GM19328 (cell line): ENCODE results near the gene MBP.
"Not testable (repeated sequence)": the region's sequence is repeated elsewhere in the genome, so short reads cannot be mapped to it uniquely, and the experiment has no call there.

Source experiments
- ATAC-seq: cut with Tn5 transposase; IDR thresholded peaks from one replicate; pipeline ENCODE4 v1.9.1; 2021; ENCODE audit warnings: mild to moderate bottlenecking, moderate library complexity; ENCODE audit not compliant: unreplicated experiment

The MBP gene

DNA sequence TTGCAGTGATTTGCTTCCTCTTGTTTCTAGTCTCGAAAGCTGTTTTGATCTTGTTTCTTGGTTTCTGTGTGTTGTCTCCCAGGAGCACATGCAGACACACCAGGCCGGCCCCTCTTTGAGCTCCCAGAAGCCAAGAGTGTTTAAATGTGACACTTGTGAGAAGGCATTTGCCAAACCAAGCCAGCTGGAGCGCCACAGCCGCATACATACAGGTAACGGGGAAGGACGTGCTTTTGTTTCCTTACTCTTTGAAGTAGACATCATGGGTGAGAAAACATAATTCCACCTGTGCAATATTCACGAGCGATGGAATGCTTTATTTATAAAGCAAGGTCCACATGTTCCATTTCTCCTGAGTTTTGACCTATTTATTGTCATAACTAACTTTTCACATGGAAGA lies 173.0 kb downstream of the MBP start:
- ATAC-seq = no peak

DNA sequence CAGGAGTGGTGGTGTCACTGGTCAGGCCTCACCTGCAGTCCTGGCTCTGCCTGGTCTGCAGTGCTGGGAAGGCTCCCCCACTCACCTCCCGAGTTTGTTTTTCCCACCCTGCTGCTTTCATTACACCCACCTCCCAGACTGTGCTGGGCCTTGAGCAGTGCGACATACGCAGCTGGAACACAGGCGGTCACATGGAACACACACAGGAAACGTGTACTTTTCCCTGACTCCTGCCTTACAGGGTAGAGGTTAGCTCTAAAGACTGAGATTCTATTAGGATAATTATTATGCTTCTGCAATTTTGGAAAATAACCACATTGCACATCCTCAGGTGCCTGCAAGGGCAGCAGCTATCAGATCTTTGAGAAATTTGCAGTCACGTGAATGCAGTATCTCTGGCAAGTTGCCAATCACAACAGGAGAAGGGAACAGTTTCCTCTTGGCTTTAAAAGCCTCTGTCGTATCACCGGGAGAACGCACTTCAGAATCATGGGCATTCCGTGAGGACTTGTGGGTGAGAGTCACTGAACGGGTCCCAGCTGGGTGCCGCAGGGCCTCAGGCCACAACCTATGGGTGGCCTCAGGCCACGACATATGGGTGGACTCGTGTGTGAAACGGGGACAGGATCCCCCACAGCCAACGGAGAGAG lies 173.8 kb downstream of the MBP start:
- ATAC-seq = no peak

DNA sequence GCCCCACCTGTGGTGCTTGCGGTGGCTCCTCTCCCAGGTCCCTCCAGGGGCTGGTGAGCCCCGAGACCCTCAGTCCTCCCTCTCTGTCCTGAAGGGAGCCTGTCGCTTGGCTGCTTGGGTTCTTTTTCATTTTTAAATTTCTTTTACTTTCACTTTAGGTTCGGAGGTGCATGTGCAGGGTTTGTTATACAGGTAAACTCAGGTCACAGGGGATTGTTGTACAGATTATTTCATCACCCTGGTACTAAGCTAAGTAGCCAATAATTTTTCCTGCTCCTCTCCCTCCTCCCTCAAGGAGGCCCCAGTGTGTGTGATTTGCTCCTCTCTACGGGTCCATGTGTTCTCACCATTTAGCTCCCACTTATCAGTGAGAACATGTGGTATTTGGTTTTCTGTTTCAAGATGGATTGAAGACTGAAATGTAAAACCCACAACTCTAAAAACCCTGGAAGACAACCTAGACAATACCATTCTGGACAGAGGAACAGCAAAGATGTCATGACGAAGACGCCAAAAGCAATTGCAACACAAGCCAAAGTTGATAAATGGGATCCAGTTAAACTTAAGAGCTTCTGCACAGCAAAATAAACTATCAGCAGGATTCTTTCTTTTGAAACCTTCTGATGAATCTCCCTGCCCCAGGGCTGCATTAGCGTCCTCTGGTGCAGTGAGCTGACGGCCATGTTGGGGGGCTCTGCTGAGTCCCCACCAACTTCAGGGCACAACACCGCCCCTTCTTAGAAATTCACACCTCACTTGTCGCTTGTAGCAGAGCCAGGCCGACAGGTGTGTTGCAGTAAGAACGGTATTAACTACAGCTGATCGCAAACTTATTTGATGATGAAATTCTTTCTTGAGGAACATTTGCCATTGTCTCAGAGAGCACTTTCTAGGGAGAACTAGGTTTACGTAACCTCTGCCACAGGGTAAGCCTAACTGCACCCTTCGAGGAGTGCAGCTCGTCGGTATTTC lies 174.9 kb downstream of the MBP start:
- ATAC-seq = no peak

DNA sequence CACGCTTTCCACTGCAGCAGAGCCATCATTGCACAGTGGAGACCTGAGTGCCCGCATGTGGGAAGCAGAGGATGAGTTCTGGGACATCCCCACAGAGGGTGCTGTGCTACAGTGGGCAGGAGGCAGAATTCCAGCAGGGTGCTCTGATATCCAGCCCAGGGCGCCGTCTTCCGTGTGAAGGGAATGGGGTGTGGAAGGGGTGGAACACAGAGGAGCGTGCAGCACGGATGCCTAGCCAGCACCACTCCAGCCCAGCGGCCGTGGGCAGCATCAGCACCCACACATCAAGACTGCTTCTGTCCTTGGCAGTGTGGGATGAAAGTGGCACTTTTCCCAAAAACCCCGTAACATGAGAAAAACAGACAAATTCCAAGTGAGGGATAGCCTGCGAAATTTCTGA lies 175.9 kb downstream of the MBP start:
- no peak for ATAC-seq

DNA sequence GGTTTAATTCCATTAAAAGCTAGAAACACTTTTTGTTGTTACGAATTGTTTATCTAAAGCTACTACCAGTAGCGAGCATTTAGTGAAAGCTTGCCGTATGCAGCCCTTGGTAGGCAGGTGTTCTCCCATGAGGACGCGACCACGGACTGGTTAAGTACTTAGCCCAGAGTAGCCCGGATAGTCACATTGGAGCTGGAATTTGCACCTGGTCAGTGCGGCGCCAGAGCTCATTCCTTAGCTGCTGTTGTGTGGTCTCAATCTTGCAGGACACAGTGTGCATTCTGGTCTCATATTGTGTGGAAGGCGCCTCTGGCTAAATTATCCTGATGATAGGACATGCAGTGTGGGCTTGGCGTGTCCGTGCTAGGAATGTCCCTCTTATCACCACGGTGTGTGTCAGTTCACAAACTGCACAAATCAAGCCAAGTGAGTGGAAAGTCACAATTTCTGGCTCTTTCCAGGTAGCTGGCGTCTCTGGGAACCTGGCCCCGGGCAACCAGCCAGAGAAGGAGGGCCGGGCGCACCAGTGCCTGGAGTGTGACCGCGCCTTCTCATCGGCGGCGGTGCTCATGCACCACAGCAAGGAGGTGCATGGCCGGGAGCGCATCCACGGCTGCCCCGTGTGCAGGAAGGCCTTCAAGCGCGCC lies 176.9 kb downstream of the MBP start:
- no peak for ATAC-seq

DNA sequence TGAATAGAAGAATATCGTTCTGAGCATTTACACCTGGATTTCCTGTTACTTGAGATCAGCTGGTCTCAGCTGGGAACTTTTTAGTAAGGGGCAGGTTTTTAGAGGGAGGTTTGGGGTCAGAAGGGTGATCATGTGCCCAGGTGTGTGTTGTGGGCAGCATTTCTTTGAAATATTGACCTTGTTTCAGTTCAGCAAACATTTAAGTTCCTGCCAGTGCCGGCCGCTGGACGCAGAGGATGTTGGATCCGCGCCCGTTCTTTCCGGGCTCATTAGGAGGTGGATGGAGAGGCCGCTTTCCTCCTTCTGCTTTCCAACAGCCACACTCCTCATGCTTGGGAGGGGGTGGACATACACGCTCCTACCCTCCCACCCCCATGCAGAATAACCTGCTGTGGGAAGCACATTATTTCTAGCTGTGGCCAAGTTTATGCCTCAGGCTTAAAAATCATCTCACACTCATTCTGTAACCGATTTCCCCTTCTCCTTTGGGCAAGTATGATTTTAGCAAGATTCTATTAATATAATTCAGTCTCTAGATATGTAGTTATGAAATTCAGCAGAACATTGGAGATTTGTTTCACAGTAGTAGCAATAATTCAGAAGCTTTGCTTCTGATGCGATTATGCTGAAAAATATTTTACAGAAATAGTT lies 178.9 kb downstream of the MBP start:
- no peak for ATAC-seq

DNA sequence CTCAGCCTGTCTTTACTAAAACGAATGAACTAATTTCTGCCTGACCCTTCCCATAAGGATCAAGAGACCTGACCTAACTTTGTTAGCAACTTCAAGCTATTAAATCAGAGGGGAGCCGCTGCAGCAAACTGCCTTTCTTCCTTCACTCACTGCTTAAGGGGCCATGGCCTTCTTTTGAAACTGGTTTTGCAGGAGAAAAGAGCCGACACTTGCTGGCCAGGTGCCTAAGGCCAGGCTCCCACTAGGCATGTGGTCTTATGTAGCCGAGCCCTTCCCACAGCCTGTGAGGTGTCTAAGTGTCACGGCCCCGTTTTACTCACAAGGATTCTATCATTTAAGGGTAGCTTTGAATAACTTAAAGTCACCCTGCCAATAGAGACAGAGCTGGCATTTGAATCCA lies 179.4 kb downstream of the MBP start:
- no peak for ATAC-seq

DNA sequence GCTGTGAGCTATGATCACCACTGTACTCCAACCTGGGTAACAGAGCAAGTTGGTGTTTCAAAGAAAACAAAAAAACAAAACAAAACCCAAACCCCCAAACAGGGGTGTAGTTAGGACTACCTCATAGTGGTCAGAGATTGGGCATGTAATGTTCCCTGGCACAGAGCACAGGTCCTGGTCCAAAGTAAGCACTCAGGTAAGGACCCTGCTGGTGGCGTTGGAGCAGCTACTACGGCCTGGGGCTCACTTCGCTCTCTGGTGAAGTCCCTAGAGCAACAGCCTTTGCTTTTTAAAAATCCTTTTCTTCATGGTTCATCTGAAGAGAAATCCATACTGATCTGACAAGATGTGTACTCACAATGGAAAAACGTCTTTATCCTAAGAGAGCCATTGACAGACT lies 179.8 kb downstream of the MBP start:
- ATAC-seq = no peak

DNA sequence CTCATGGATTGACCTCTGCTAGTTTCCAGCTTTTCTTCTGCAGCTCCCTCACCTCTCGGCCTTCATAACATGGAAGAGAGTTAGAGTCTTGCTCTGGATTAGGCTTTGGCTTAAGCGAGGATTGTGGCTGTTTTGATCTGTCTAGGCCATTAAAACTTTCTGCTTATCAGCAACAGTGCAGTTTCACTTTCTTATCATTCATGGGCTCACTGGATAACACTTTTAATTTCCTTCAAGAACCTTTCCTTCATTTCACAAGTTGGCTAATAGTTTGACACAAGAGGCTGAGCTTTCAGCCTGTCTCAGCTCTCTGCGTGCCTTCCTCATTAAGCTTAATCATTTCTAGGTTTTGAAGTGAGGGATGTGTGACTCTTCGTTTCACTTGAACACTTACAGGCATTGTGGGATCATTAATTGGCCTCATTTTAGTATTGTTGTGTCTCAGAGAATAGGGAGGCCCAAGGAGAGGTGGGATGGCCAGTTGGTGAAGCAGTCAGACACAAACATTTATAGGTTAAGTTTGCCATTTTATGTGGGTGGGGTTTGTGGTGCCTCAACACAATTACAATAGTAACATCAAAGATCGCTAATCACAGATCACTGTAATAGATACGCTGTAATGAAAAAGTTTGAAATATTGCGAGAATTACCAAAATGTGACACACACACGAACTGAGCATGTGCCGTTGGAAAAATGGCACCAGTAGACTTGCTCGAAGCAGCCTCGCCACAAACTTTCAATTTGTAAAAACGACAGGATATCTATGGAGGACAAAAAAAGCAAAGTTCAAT lies 180.9 kb downstream of the MBP start:
- ATAC-seq = no peak

DNA sequence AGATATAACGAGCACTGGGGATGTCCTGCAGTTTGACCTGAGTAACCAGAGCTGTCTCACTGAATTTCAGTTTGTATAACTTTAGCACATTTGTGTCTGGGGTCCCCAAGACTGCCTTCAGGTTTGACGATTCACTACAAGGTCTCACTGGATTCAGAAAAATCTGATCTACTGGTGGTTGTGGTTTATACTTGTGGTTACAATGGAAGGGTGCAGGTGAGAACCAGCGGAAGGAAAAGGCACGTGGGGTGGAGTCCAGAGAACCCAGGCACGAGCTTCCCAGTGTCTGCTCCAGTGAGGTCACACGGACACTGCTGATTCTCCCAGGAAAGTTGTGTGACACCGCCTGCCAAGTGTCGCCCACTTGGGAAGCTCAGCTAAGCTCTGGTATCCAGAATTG lies 184.2 kb downstream of the MBP start:
- no peak for ATAC-seq

DNA sequence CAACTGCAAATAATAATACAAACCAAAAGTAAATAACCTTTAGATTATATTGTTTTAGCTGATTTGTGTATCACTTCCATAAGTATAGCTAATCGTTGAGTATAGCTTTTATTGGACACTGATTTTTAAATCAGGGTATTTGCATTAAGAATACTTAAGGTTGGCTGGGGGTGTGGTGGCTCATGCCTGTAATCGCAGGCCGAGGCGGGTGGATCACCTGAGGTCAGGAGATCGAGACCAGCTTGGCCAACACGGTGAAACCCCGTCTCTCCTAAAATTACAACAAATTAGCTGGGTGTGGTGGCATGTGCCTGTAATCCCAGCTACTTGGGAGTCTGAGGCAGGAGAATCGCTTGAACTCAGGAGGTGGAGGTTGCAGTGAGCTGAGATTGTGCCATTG lies 188.2 kb downstream of the MBP start:
- ATAC-seq = not testable (repeated sequence)

DNA sequence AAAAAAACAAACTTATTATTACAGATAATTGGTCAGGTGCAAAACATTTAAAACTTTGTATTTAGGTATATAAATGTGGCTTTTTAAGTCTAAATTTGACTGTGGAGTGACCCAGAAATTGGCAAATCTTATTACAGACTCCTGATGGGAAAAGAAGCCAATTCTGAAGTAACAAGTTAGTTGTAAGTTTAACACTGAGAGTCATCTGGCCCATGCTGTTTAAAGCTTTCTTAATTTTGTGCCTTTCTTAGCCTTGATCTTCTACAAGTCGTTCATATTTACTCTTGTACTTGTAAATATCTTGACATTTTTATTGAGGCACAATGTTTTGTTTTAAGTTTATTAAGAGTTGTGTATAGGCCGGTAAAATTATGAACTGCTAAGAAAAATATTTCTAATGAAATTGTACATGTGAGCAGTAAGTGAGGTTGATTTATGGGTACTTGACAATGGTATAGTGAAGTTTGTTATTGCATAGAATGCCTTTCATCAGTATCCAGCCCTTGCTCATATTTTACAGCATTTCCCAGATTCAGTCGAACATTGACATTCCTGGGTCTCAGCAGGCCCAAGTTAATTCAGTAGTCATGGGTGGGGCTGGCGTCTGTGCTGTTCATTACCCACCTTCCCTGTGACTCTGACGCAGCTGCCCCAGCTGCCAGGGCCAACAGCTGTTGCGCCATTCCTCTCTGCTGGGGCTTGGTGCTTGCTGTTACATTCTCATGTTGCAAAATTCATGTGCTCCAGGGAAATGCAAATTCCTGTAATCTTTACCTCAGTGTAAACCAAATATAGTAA lies 188.8 kb downstream of the MBP start:
- ATAC-seq = no peak

DNA sequence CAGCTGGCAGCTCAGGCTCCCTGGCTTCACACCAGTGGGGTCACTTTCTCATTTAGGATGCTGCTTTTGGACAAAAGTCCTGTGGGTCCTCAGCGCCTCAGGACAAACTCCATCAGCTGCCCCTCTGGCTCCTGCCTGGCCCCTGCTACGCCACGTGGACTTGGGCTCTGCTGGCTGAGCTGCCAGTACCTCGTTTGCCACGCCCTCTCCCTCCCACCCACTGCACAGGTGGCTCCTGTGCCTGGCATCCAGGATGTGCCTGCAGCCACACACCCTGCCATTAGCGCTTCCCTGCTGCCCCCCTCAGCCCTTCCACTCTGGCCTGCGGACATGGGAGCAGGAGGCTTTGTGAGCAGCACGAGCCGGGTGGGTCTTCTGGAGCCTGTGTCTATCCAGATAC lies 191.3 kb downstream of the MBP start:
- ATAC-seq = no peak

DNA sequence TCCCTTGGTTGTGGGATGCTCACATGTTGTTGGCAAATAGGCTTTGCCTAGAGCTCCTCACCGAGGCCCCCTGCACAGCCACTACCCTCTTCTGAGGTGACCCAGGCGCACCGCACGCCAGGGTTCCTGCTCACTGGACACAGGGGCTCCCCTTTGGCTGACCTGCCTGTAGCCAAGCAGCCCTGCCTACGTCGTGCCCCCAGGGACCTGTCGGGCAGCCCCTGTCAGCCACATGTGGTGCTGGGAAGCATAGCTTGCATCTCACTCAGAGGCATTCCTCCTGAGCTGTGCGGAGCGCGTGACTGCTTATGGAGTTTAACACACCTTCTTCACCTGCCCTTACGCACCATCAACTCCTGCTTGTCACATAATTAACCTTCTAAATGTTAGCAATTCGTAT lies 194.0 kb downstream of the MBP start:
- no peak for ATAC-seq

DNA sequence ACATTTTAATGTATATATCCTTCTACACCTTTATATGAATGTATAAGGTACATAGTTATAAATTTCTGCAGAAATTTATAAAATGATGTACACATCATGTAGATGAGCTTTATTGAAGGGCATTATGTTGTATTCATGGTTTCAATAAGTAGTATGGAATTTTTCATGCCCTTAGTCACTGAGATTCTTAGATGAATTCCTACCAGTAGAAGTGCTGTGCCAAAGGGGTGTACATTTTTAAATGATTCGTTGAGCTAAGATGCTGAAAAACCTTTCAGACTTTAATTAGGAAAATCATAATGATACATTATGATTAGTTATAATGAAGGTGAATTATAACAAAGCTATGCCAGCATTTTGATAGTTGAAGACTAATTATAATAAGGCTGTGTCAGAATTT lies 195.0 kb downstream of the MBP start:
- ATAC-seq = no peak

DNA sequence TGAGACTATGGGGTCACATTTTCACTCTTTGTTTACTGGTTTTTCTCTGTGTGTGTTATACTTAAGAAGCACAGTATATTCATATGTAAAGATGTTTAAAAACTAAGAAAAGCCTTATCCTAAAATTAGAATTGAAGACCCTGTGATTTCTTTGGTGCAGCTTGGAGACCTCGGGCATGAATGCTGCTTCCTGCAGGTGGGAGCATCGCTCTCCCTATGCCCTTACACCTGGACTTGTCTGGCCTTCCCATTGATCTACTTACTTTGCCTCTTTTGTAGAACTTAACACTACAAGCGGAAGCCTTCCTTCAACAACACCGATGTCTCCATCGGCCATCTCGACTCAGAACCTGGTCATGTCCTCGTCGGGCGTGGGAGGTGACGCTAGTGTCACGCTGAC lies 195.7 kb downstream of the MBP start:
- ATAC-seq = no peak

DNA sequence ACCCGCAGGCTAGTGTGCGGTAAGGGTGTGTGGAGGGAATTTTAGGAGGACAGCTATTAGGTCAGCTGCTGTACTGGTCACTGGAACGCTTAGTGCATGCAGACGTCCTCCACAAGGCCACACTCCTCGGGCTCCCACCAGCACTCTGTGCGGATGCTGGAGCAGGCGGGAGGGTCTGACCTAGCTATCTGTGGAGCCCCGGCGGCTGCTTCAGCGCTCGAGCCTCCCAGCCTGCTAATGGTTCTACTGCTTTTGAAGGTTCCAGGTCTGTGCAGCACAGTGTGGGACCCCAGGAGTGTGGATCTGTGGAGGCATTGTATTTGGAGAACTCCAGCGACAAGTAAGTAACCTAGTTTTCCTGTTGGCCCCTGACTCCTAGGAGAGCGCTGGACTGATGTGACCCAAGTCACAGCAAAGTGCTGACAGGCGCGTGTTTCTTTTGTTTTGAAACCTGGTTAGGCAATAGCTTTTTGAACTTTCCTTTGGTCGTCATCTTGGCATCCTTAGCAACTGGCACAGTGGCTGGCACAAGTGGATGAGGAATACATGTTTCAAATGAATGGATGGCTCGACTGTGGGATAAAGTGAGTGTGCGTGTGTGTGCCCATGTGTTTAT lies 196.8 kb downstream of the MBP start:
- no peak for ATAC-seq

DNA sequence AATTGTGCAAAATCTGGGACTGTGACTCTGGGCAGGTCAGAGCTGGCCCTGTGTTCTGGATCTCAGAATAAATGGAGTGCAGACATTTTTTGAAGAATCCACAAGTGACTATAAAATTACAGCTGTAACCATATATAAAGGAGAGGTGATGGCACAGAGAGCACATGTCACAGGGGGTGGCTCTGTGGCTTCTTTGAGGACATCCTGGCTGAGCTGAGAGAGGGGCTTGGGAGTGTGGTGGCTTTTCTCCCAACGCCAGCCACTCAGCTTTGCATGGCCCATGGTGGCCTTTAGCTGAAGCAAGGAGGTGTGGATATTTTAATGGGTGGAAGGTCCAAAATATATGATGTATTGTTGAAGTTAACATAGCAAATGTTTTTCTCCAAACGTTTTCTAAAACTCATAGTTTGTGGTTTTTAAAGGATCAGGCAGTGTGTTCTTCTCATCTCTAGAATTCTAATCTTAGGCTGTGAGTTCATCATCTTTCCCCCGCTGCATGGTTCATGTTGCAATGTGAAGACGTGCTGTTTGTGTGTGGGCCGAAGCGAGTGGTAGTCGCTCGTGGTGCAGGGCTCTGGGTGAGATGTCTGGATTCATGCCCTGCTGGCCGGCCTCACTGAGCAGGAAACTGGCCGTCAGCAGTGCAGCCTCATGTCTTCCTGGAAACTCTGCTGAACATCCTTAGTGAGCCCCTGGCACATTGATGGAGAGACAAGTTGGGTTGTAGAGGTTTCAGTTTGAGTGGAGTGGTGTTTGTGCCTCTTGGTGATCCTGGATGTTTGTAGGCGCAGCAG lies 200.4 kb downstream of the MBP start:
- no peak for ATAC-seq

DNA sequence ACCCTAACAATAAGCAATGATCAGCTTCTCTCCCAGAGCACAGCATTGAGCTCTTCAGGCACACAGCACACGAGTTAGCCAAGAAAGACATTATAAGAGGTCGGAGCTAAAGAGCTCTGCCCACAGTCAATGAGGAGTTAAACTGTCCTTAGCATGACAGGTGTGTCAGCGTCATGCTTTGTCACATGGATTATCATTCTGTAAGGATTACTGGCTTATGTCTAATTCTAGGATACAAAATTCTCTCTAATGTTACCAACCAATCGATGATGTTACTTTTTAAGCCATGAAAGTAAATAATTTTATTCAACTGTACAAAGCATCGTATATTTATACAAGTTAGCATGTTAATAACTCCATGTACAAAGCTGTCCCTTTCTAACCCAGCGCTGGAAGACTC lies 201.4 kb downstream of the MBP start:
- no peak for ATAC-seq
